Loucy (cell line): ENCODE results near the gene LPA.

Experiments used
- H2AFZ ChIP-seq: fragments of 200-600 bp; sonication (generic); 2 replicates; pipeline ENCODE4 v1.6.0; 2016; ENCODE audit warnings: antibody characterized with exemption, mild to moderate bottlenecking, low read length, moderate library complexity
- H3F3A ChIP-seq: fragments of 200-600 bp; 2 replicates; pipeline ENCODE4 v1.6.0; 2016; ENCODE audit warnings: antibody characterized with exemption, low read depth, mild to moderate bottlenecking
- H3K27me3 ChIP-seq: fragments of 200-600 bp; sonication (generic); 2 replicates; pipeline ENCODE4 v1.6.1; 2014; ENCODE audit warnings: low read length, mild to moderate bottlenecking; ENCODE audit not compliant: insufficient read depth, poor library complexity, severe bottlenecking
- H3K36me3 ChIP-seq: fragments of 200-600 bp; sonication (generic); 2 replicates; pipeline ENCODE4 v1.6.1; 2016; ENCODE audit warnings: low read length; ENCODE audit not compliant: insufficient read depth
- H3K4me1 ChIP-seq: fragments of 200-600 bp; sonication (generic); 2 replicates; pipeline ENCODE4 v1.5.1; 2014; ENCODE audit warnings: low read length, mild to moderate bottlenecking; ENCODE audit not compliant: insufficient read depth, poor library complexity, severe bottlenecking
- H3K4me2 ChIP-seq: fragments of 200-600 bp; sonication (generic); 2 replicates; pipeline ENCODE4 v1.6.0; 2014; ENCODE audit warnings: antibody characterized with exemption, low read length, low read depth, mild to moderate bottlenecking; ENCODE audit not compliant: poor library complexity, severe bottlenecking
- H3K4me3 ChIP-seq: fragments of 200-600 bp; sonication (generic); 2 replicates; pipeline ENCODE4 v1.5.1; 2014; ENCODE audit warnings: low read length, mild to moderate bottlenecking, mixed read lengths; ENCODE audit not compliant: poor library complexity, severe bottlenecking
- H3K79me2 ChIP-seq: fragments of 200-600 bp; sonication (generic); 2 replicates; pipeline ENCODE4 v1.6.1; 2014; ENCODE audit warnings: low read length; ENCODE audit not compliant: insufficient read depth
- H3K9ac ChIP-seq: fragments of 200-600 bp; sonication (generic); 2 replicates; pipeline ENCODE4 v1.6.0; 2014; ENCODE audit warnings: mild to moderate bottlenecking, low read depth, low read length, moderate library complexity; ENCODE audit not compliant: poor library complexity, severe bottlenecking
- H3K9me2 ChIP-seq: fragments of 200-600 bp; sonication (generic); replicated peaks from 2 replicates; pipeline ENCODE4 v1.6.1; 2016; ENCODE audit warnings: low read depth, low read length, mixed read lengths
- H3K9me3 ChIP-seq: fragments of 200-600 bp; sonication (generic); 2 replicates; pipeline ENCODE4 v1.6.1; 2014; ENCODE audit warnings: mild to moderate bottlenecking, antibody characterized with exemption, low read length, low read depth; ENCODE audit not compliant: insufficient read depth
- H4K20me1 ChIP-seq: fragments of 200-600 bp; sonication (generic); 2 replicates; pipeline ENCODE4 v1.6.0; 2014; ENCODE audit warnings: antibody characterized with exemption, low read length, mild to moderate bottlenecking; ENCODE audit not compliant: insufficient read depth, poor library complexity, severe bottlenecking
- CTCF ChIP-seq: fragments of 200-600 bp; sonication (generic); conservative IDR thresholded peaks from 2 replicates; pipeline ENCODE4 v1.5.1; 2014; ENCODE audit warnings: mild to moderate bottlenecking, antibody characterized with exemption, low read length
- EZH2phosphoT487 ChIP-seq: fragments of 200-600 bp; IDR thresholded peaks from 2 replicates; pipeline ENCODE4 v1.6.1; 2018; ENCODE audit warnings: antibody characterized with exemption, mild to moderate bottlenecking, moderate library complexity, borderline replicate concordance

Gene LPA

GRCh38 chr6:160662429-160662828, 1.6 kb downstream of the LPA start:
- no peak overlapping the region for H2AFZ ChIP-seq

GRCh38 chr6:160661216-160661615, 2.9 kb downstream of the LPA start:
- H3K4me1 ChIP-seq: no peaks in the 10 kb centered on the region
- TF ChIP-seq EZH2phosphoT487: no peak
- TF ChIP-seq CTCF: no peak
- no peaks in the 10 kb centered on the region for H3K27me3 ChIP-seq
- no peak overlapping the region for H2AFZ ChIP-seq
- H3K9ac ChIP-seq: no peak overlapping the region
- H3K9me3 ChIP-seq: no peaks in the 10 kb centered on the region
- H4K20me1 ChIP-seq: no peaks in the 10 kb centered on the region
- no peak overlapping the region for H3K4me2 ChIP-seq
- H3K79me2 ChIP-seq: no peaks in the 10 kb centered on the region
- H3K4me3 ChIP-seq: no peak overlapping the region
- H3F3A ChIP-seq: no peaks in the 10 kb centered on the region
- no peaks in the 10 kb centered on the region for H3K9me2 ChIP-seq
- H3K36me3 ChIP-seq: no peaks in the 10 kb centered on the region

More at GRCh38 chr6:160662429-160662828, 1.6 kb downstream of the LPA start:
- H4K20me1 ChIP-seq: no peaks in the 10 kb centered on the region
- no peaks in the 10 kb centered on the region for H3K27me3 ChIP-seq
- H3K79me2 ChIP-seq: no peaks in the 10 kb centered on the region
- no peaks in the 10 kb centered on the region for H3F3A ChIP-seq
- H3K4me2 ChIP-seq: no peak overlapping the region
- no peak overlapping the region for H3K9ac ChIP-seq
- no peak overlapping the region for H3K4me3 ChIP-seq
- TF ChIP-seq EZH2phosphoT487 (no peak), CTCF (no peak)
- H3K4me1 ChIP-seq: no peaks in the 10 kb centered on the region
- H3K9me3 ChIP-seq: no peaks in the 10 kb centered on the region
- no peaks in the 10 kb centered on the region for H3K36me3 ChIP-seq
- H3K9me2 ChIP-seq: no peaks in the 10 kb centered on the region

- H3K4me3 ChIP-seq: no peak overlapping the region
- H3K4me1 ChIP-seq: no peaks in the 10 kb centered on the region
- no peak overlapping the region for H3K9ac ChIP-seq
- H3K9me2 ChIP-seq: no peaks in the 10 kb centered on the region
- no peaks in the 10 kb centered on the region for H3F3A ChIP-seq
- no peaks in the 10 kb centered on the region for H3K27me3 ChIP-seq
- TF ChIP-seq EZH2phosphoT487: no peak
- TF ChIP-seq CTCF: no peak
- H3K9me3 ChIP-seq: no peaks in the 10 kb centered on the region
- H3K36me3 ChIP-seq: no peaks in the 10 kb centered on the region
- H3K79me2 ChIP-seq: no peaks in the 10 kb centered on the region
- H3K4me2 ChIP-seq: no peak overlapping the region
- no peaks in the 10 kb centered on the region for H4K20me1 ChIP-seq
- no peak overlapping the region for H2AFZ ChIP-seq
Observed at GRCh38 chr6:160659562-160659961, 4.5 kb downstream of the LPA start.
